HTR-8/SVneo (cell line): ENCODE measurements around the gene RSPH1.

ENCODE experiments used
- DNase-seq: peaks from one replicate; pipeline ENCODE4 v3.0.0; 2011; ENCODE audit warnings: low spot score, mixed read lengths; ENCODE audit not compliant: insufficient read length
- FAIRE-seq: peaks from 2 replicates; lab custom pipeline; 2011; peaks lifted over from hg19 to GRCh38; lab: Jason Lieb, UNC

Gene RSPH1

DNA sequence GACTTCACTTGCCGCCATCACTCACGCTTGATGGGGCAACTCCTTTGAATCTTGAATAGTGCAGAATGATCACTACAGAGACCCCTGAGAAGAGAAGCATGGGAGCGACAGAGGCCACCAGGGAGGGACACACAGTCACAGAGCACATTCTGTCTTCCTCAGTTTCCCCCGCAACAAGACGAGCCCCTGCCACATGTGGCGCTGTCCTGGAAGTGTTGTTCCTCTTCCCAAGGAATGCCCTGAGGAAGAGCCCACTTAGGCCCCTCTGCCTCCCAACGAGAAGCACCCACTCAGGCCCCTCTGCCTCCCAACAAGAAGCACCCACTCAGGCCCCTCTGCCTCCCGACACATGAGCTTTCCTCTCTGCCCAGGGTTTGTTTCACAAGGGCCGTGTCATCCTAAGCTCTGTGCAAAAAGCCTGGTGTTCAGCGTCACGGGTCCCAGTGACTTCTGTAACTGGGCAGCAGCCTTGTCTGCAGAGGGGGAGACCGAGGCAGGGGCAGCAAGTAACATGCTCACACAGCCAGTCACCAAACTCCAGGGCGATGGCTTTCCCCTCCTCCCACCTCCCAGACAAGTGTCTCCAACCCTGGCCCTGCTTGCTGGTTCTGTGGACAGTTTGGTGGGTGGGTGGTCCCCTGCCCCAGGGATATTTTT lies 37.4 kb upstream of the RSPH1 start:
- no peak for FAIRE-seq

DNA sequence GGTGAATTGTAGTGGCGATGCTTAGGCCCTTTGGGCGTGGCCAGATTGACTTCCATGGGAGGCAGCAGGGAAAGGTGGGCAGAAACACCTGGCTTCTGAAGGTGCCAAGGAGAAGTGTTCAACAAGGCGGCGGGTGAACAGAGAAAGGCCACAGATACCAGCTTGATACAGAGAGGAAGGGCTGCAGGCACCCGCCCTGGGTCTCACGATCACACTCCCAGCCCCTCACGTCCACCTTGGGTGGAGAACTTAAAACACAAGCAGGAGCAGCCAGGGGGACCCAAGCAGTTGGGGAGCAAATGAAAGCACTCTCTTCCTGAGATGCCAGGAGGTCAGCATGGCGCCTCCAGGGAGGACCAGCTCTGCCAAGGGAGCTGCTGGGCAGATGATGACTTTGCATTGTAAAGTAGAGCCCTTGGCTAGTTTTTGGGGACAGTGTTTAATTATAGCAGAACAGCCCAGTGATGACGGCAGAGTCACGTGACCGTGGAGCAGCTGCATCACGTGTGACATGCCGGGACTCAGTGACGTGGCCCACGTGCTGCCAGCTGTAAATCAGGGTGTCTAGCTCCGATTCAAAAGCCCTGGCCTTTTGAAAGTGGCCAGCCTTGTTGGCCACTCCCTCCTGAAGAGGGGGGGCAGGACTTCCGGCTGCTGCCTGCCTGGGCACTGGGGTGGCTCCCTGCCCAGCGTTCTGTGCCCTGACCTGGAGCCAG lies 36.6 kb upstream of the RSPH1 start:
- FAIRE-seq (no peak), DNase-seq (no peak)

More for the DNA sequence above, 37.4 kb upstream of the RSPH1 start:
- no peak for DNase-seq

DNA sequence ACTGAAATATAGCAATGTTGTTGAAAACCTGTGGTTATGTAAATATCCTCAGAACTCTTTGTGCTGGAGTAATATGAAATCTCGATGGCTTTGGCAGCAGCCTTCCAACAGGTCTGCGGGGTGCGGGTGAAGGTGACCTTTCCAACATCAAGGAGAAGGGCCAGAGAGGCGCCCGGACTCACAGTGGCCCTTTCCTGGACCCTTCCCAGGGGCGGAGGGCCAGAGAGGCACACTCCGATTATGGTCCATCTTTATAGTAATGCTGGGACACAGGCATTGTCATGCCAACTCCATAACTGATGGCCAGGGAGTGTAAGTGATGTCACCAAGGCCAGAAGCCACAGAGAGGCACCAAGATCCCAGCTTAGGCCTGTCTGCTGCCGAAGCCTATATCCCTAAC lies 35.7 kb upstream of the RSPH1 start:
- FAIRE-seq = no peak
- DNase-seq = no peak

DNA sequence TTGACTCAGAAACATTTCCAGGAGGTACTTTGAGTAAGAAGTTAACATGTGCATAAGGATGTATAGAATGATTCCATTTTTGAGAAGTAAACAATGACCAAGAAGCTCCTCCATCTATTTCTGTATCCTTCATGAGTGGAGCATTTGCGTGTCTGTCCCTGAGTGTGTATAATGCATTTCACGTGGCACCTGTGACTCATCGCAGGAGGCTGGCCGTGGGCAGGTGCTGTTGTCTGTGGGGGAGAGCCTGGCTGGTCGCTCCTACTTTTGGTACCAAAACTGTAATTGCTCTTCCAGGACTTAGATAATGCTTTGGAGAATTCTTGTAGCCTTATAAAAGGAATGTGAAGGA lies 34.1 kb upstream of the RSPH1 start:
- DNase-seq (no peak), FAIRE-seq (no peak)

DNA sequence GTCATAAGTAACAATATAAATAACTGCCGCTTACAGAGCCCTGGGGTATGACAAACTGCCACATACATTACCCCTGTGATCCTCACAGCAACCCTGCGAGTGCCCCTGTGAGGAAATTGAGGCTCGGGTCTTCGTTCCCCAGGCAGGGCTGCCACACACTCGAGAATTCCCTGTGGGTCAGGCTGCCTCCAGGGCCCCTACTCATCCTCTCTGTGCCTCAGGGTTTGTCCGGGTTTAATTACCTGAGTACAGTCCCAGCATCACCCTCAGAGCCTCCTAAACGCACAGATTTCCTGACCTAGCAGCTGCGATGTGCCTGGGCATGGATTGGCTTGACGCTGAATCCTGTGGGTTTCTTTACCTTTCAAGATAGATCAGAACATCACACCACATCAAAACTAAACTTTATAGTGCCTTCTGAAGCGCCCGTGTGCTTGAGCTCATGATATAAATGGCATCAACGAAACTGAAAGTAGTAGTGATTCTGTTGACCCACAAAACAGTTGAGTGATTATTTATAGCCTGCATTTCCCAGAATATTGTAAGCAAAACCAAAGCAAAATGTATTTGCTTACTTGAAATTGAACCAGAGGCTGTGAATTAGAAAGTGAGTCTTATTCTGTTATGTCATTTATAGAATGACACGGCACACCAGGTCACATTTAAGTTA lies 31.6 kb upstream of the RSPH1 start:
- DNase-seq (no peak), FAIRE-seq (no peak)

DNA sequence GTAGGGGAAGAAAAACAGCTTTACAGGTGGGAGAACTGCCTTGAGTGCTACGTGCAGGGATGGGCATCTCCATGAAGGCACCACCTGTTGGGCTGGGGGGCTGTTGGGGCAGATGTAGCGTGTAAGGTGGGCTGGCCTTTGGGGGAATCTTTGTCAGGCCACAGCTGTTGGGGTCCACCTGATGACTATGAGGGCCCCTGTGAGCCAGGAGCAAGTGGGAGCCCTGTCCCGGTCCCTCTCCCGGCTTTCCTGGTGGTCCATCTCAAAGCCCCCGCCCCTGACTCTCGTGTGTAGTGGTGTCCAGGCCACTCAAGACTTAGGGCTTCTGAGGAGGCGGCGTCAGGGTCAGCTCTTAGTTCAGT lies 31.1 kb upstream of the RSPH1 start:
- FAIRE-seq = no peak
- no peak for DNase-seq

DNA sequence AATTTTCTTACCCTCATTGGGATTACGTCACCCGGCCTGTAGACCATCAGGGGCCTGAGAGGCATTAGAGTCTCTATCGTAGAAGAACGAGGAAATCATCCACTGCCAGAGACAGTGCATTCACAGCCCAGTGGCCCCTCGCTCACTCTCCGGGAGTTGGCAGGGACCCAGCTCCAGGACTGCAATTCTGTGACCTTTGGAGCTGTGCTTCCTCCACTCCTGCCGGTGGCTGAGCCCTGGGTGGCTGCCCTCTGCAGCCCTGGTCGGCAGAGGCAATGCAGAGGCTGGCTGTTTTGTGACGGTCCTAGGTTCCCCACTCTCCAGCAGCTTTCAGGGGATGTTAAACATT lies 30.3 kb upstream of the RSPH1 start:
- DNase-seq (no peak), FAIRE-seq (no peak)

DNA sequence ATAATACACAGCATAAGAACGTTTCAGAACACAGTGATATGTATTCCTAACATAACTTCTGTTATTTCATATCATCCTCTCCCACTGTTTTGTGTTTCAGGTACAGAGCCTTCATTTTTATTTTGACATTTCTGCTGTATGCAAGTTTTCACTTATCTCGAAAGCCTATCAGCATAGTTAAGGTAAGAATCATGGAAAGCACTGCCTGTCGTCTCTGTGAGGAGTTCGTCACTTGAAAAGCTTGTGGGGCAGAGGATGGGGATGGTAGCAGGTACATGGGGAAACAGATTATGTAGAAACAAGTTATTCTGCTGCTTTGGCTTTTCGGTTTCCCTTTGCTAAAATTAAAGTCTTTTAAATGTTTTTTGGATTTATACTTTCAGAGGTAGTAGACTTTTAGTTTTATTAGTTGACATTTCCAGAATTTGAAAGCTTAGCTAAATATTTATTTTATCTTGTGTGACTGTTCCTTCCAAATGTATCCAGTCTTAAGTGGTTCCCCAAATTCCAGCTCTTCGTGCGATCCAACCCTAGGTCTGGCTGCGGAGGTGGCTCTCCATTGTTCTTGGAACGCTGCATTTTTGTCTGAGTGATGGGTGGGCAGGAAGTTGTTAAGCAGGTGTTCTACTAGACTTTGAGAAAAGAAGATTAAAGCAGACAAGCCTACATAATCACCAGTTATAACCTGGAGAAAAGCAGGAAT lies 29.8 kb upstream of the RSPH1 start:
- FAIRE-seq = no peak
- DNase-seq = no peak

DNA sequence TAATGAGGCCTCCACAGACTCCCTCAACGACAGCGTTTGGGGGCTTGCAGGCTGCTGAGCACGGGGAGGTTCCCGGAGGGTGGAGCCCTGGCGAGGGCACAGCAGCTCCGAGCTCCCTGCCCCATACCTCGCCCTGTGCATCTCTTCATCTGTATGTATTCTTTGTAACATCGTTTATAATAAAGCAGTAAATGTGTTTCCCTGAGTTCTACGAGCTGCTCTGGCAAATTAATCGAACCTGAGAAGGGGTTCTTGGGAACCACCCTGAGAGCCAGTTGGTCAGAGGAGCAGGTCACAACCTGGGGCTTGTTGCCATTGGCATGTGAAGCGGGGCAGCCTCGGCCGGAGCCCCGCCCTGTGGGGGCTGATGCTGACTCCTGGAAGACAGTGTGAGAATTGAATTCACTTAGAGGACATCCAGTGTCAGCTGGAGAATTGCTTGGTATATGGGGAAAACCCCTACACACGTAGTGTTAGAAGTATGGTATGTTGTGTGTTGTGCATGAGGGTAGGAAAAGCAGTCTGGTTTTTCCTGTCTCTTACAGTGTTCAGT lies 29.1 kb upstream of the RSPH1 start:
- DNase-seq (no peak), FAIRE-seq (no peak)

DNA sequence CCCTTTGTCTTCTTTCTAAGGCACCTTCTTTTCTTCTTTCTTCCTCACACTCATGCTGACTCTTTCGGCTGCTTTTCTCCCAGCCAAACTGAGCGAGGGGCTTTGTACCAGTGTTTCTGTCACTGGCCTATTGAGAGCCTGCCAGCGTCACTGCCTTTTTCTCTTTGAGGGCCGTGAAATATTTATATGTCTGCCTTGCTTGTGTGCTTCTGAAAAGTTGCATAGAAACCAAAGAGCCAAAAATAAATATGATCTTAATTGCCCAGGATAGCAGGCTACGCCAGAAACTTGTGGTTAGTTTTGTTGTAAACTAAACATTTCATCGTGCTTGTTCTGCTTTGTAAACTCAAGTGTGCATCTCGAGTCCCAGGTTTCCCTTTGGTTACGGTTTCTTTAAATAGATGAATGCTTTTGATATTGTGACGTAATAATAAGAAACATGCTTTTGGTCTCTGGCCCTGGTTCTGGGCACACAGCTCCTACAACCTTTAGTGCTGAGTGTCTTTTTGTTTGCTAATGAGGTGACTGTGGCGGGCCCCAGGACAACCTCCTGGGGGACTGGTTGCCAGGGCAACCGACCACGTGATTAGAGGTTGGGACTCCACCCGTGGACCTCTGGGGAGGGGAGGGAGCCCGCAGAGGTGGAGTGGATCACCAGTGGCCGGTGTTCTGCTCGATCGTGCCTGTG lies 28.5 kb upstream of the RSPH1 start:
- DNase-seq (no peak), FAIRE-seq (no peak)

DNA sequence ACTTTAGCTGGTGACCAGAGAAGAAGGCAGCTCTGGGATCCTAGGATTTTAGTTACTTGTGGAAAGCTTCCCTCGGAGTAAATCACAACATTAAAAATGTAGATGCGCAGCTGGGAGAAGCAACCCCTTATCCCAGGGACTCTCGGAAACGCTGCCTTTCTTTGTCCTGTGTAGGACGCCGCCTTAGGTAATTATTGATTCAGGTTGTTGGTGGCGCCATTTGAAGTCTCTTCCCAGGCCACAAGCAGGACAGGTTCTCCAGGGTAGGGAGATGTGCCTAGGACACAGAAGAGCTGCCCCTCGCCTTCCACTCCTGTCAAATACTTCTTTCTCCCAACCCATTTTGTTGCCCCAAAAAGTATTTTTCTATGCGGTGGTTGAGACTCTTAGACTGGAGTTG lies 27.9 kb upstream of the RSPH1 start:
- FAIRE-seq = no peak

DNA sequence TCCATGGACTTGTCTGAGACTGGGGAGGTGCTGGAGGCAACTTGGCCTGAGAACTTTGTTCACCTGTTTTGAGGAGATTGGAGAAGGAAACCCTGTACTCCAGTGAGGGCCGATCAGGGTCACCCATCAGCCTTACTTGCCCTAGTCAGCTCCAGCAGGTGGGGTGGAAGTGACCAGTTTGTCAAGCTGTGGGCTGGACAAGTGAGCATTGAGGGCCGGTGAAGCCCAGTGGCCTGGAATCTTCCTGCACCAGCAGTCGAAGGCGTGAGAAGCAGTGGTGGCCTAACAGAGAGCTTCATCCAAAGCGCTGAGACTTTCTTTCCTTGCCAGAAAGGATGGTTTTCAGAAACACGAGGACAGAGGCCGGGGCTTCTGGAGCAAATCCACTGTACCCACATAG lies 27.2 kb upstream of the RSPH1 start:
- DNase-seq (no peak), FAIRE-seq (no peak)

More for the DNA sequence above, 27.9 kb upstream of the RSPH1 start:
- no peak for DNase-seq

DNA sequence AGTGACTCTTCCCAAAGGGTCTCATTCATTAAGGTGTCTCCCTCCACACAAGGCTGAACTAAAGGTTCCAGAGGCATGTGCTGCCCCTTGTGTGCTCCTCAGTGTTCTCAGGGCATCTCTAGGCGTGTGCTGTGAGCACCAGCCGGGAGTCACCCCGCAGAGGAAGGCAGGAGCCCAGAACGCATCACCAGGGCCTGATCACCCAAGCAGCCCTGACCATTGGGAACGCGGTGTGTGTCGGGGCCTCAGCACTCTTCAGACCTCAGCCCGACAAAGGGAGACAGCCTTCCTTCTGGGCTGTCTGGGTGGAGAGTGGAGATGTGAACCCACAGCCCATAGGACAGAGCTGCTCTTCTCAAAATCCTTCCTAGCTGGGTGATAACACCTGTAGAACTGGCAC lies 26.7 kb upstream of the RSPH1 start:
- DNase-seq (no peak), FAIRE-seq (no peak)

DNA sequence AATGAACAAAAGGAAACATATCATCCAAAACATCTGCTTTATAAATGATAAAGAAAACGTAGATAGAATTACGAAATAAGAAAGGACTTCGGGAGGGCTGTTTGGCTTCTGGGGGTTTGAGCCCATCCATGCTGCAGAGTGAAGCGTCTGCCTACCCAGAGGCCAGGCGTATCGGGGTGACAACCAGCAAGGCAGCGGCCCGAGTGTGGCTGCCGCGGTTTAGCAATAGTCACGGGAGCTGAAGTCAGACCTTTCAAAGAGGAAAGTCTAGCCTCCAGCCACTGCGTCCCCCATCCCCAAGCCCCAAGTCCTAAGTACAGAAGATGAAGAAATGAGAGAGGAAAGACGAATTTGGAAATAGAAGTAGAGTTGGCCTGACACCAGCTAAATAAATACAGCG lies 26.2 kb upstream of the RSPH1 start:
- FAIRE-seq (no peak), DNase-seq (no peak)

DNA sequence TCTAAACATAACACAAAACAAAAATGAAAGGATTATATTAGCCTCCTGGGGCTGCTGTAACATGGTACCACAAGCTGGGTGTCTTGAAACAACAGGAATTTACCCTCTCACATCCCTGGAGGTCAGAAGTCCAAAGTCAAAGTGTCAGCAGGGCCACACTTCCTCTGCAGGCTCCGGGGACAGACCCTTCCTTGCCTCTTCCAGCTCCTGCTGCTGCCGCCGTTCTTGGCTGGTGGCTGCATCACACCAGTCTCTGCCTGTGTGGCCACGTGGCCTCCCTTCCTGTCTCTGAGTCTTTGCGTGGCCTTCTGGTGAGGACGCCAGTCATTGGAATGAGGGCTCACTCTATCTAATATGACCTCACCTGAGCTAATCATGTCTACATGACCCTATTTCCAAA lies 25.8 kb upstream of the RSPH1 start:
- DNase-seq (no peak), FAIRE-seq (no peak)

DNA sequence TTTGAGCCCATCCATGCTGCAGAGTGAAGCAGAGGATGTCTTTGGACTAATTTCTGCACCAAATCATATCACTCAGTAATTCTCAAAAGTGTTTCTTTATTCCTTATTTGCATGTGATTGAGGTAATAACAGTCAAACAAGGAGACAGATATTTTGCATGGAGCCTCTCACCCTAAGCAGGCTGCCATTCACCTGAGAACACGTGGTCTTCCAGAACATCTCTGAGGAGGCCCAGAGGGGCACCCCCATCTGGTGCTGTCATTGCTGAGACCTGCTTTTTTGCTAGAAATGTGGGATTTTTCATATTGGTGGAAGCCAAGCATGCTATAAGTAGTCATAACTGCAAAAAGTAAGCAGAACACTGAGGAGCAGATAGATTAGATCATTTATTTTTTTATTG lies 25.4 kb upstream of the RSPH1 start:
- DNase-seq (no peak), FAIRE-seq (no peak)

DNA sequence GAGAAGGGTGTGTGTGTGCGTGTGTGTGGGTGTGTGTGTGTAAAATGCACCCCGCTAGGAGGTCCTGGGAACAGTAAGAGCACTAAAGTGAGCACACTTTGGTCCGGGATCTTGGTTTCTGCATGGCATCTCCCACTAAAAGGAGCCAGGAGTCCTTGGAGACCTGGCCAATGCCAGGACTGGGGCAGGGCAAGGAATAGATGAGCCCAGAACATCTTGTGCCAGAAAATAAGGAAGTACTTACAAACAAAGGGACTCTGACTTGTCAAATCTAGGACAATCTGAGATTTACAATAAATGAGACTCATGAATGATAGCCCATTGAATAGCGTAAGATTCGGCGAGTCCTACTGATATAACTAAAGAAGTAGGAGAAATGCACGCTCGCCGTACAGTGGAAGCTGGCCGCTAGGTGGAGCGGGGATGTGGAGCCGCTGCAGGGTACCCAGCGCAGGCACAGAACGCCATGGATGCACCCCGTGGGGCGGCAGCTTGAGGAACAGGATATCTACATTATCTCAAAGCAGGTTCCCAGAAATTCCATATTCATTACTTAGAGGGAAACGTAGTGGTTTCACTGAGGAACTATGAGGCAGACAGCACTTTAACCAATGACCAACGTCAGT lies 24.7 kb upstream of the RSPH1 start:
- FAIRE-seq (no peak), DNase-seq (no peak)

DNA sequence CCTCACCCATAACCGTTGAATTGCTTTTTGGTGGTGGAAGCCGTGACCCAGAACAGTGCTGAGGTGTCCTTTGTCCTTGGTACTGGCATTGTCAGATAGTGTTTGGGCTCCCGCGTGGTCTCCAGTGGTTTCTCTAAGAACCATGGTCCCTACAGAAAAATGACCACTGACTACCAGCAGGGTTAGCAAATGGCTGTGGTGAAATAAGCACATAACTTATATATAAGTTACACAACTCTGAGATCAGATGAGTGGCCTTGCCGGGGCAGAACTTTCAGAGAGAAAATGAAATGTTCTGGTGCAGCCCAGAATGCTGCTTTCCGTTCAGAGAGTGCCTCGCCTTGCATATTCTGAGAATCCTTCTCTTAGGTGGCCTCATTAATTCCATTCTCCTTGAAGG lies 22.6 kb upstream of the RSPH1 start:
- DNase-seq (no peak), FAIRE-seq (no peak)

DNA sequence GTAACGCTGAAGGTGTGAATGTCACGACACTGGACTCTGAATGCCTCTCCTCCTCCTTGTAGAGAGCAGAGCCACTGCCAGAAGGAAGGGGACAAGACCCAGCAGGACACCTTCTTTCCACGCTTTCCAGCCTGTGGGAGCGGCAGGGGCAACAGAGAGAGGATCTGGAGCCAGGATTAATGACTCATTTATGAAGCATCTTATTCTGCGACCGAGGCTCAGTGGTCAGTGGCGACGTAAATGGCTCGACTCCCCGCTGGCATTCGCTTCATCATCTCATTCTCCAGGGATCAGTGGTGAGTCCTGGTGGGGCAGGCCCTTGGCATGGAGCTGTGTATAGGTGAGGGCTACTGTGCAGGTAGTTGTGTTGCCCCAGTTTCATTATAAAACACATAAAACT lies 22.2 kb upstream of the RSPH1 start:
- FAIRE-seq (no peak), DNase-seq (peak; percentile 70)
